ENCODE measurements around the gene KRTAP26-1. TPM values are rescaled to one million over a fixed set of nuclear protein-coding genes. Genes with fewer than 3 reads are reported as not detected.

Gene KRTAP26-1
- total RNA-seq = not detected

- no peak for DNase-seq
These were observed at the start of gene KRTAP26-1 for GRCh38 chr21:30320215-30320614. Gene KRTAP26-1, minus strand, starts transcription at chr21:30320315. Its CDS starts 280 bp downstream, at chr21:30320035.

- no peak for DNase-seq
These were observed 35.8 kb upstream of the KRTAP26-1 start for GRCh38 chr21:30355906-30356305.

GRCh38 chr21:30354308-30355005 lies 34.3 kb upstream of the KRTAP26-1 start:
- no peak for DNase-seq

- no peak for DNase-seq
These were observed 31.4 kb upstream of the KRTAP26-1 start for GRCh38 chr21:30351534-30351933.

- no peak for DNase-seq
These were observed 29.5 kb upstream of the KRTAP26-1 start for GRCh38 chr21:30349572-30349971.

- no peak for DNase-seq
These were observed 28.4 kb upstream of the KRTAP26-1 start, which contains the start of gene KRTAP23-1 for GRCh38 chr21:30348506-30348905. Gene KRTAP23-1, minus strand, starts transcription at chr21:30348606. Its CDS starts 0 bp downstream, at chr21:30348606.

- DNase-seq = no peak
These were observed 24.9 kb upstream of the KRTAP26-1 start for GRCh38 chr21:30345014-30345413.

- peak; percentile 45 for DNase-seq
These were observed 20.8 kb upstream of the KRTAP26-1 start for GRCh38 chr21:30340714-30341573.

- DNase-seq = no peak
These were observed 18.6 kb upstream of the KRTAP26-1 start for GRCh38 chr21:30338717-30339116.

GRCh38 chr21:30337772-30338171 lies 17.7 kb upstream of the KRTAP26-1 start:
- no peak for DNase-seq

- DNase-seq = no peak
These were observed 17.2 kb upstream of the KRTAP26-1 start, which contains the start of gene KRTAP27-1 for GRCh38 chr21:30337276-30337744. Gene KRTAP27-1, minus strand, starts transcription at chr21:30337694. Its CDS starts 26 bp downstream, at chr21:30337668.

GRCh38 chr21:30336596-30336995 lies 16.5 kb upstream of the KRTAP26-1 start:
- no peak for DNase-seq

- no peak for DNase-seq
These were observed 13.6 kb upstream of the KRTAP26-1 start for GRCh38 chr21:30333736-30334135.

- no peak for DNase-seq
These were observed 12.6 kb upstream of the KRTAP26-1 start for GRCh38 chr21:30332681-30333080.

GRCh38 chr21:30329203-30329875 lies 9.2 kb upstream of the KRTAP26-1 start:
- DNase-seq = no peak

- DNase-seq = no peak
These were observed 6.3 kb upstream of the KRTAP26-1 start for GRCh38 chr21:30326390-30326789.

- no peak for DNase-seq
These were observed 4.4 kb downstream of the KRTAP26-1 start for GRCh38 chr21:30315701-30316100.

- DNase-seq = peak; percentile 69
These were observed 13.2 kb downstream of the KRTAP26-1 start for GRCh38 chr21:30306884-30307283.

GRCh38 chr21:30305136-30305535 lies 15.0 kb downstream of the KRTAP26-1 start:
- no peak for DNase-seq

GRCh38 chr21:30289215-30289614 lies 30.9 kb downstream of the KRTAP26-1 start, which contains the start of gene KRTAP25-1:
Gene KRTAP25-1, minus strand, starts transcription at chr21:30289514. Its CDS starts 24 bp downstream, at chr21:30289490.
- DNase-seq = no peak

- DNase-seq = no peak
These were observed 37.3 kb downstream of the KRTAP26-1 start, which contains the start of gene KRTAP24-1 for GRCh38 chr21:30282850-30283249. Gene KRTAP24-1, minus strand, starts transcription at chr21:30282950. Its CDS starts 18 bp downstream, at chr21:30282932.

GRCh38 chr21:30271611-30272010 lies 48.5 kb downstream of the KRTAP26-1 start:
- no peak for DNase-seq

Data from tongue (tissue), 2 donors.